K562 (cell line): ENCODE data around the gene PAX2. TPM values are rescaled to one million over a fixed set of nuclear protein-coding genes. Genes with fewer than 3 reads are reported as not detected.

Experiments
- ATAC-seq: fragments of 200-7000 bp; cut with Tn5 transposase; 3 replicates; pipeline ENCODE4 v1.9.1; 2020; ENCODE audit warnings: moderate library complexity
- BruUV-seq: library from RNA; stranded (reverse); fragments of 400-500 nt; replicated peaks from 2 replicates; lab custom pipeline; 2021; lab: Mats Ljungman, UMichigan
- CTCF ChIA-PET: fragments of 300-600 bp; formaldehyde crosslinking; extraction: SDS; loops from one replicate; lab custom pipeline; 2021; ENCODE audit warnings: low intra/inter-chr PET ratio; lab: Yijun Ruan, JAX
- POLR2A ChIA-PET: fragments of 300-600, 350-650 bp; sonication (Branson Sonifier 250); formaldehyde crosslinking; extraction: SDS; loops from one replicate; lab custom pipeline; 2021; ENCODE audit warnings: antibody characterized with exemption, inconsistent platforms; lab: Yijun Ruan, JAX
- DNase-seq, 4 experiments: peaks; one replicate each; pipeline versions ENCODE4 v3.0.0 to v3.0.0-alpha.2; 2011 to 2018; ENCODE audit warnings: low spot score in 3 of 4, mixed read lengths in 3 of 4; ENCODE audit errors: extremely low read depth in 1 of 4
- FAIRE-seq: peaks from 2 replicates; lab custom pipeline; 2011; peaks lifted over from hg19 to GRCh38; lab: Jason Lieb, UNC
- H2AFZ ChIP-seq: 2 replicates; pipeline ENCODE4 v1.6.0; 2011; ENCODE audit warnings: low read depth, low read length, control low read depth, inconsistent platforms
- H3K27ac ChIP-seq: fragments of 200-600 bp; 3 replicates; pipeline ENCODE4 v1.8.0; 2011; ENCODE audit warnings: low read depth, mild to moderate bottlenecking, control low read depth, inconsistent platforms, low read length, moderate library complexity, mixed read lengths; ENCODE audit errors: extremely low read depth
- H3K27me3 ChIP-seq, 2 experiments: fragments of 300-600 bp in 1 of 2; 2 replicates in 1 of 2; 3 replicates in 1 of 2; pipeline versions ENCODE4 v1.6.0 to v1.8.0; 2011; ENCODE audit warnings: inconsistent platforms in 2 of 2, low read length in 2 of 2, mild to moderate bottlenecking in 1 of 2, mixed read lengths in 1 of 2, moderate library complexity in 1 of 2; ENCODE audit not compliant: control insufficient read depth in 2 of 2, insufficient read depth in 2 of 2
- H3K36me3 ChIP-seq: fragments of 300-600 bp; 3 replicates; pipeline ENCODE4 v1.8.0; 2011; ENCODE audit warnings: mild to moderate bottlenecking, low read length, inconsistent platforms; ENCODE audit not compliant: control insufficient read depth, insufficient read depth
- H3K4me1 ChIP-seq, 2 experiments: fragments of 200-600 bp in 1 of 2; replicated peaks in 1 of 2; 2 replicates in 1 of 2; 3 replicates in 1 of 2; pipeline versions ENCODE4 v1.5.1 to v1.8.0; 2011; ENCODE audit warnings: inconsistent platforms in 2 of 2, low read length in 2 of 2, mild to moderate bottlenecking in 1 of 2, mixed read lengths in 1 of 2, moderate library complexity in 1 of 2; ENCODE audit not compliant: control insufficient read depth in 2 of 2, insufficient read depth in 2 of 2
- H3K4me2 ChIP-seq: 2 replicates; pipeline ENCODE4 v1.6.1; 2011; ENCODE audit warnings: low read length, control low read depth, inconsistent platforms, mixed read lengths; ENCODE audit not compliant: insufficient read depth
- H3K4me3 ChIP-seq: fragments of 200-600 bp; sonication (generic), shearing (Covaris generic); 2 replicates; pipeline ENCODE4 v1.5.1; 2016; ENCODE audit warnings: control low read depth, inconsistent platforms
- H3K79me2 ChIP-seq: fragments of 200-600 bp; 3 replicates; pipeline ENCODE4 v1.8.0; 2011; ENCODE audit warnings: low read length, inconsistent platforms; ENCODE audit not compliant: control insufficient read depth, insufficient read depth
- H3K9ac ChIP-seq, 2 experiments: 2 replicates each; pipeline versions ENCODE4 v1.6.0 to v1.6.1; 2011; ENCODE audit warnings: low read depth in 2 of 2, low read length in 2 of 2, control low read depth in 1 of 2, inconsistent platforms in 1 of 2, mild to moderate bottlenecking in 1 of 2, mixed read lengths in 1 of 2; ENCODE audit not compliant: insufficient read depth in 1 of 2
- H3K9me1 ChIP-seq: one replicate; pipeline ENCODE4 v1.6.0; 2011; ENCODE audit warnings: inconsistent platforms, mild to moderate bottlenecking, low read length, moderate library complexity; ENCODE audit not compliant: control insufficient read depth, insufficient read depth
- H3K9me3 ChIP-seq: replicated peaks from 2 replicates; pipeline ENCODE4 v1.5.1; 2011; ENCODE audit warnings: low read depth, low read length, inconsistent platforms; ENCODE audit not compliant: control insufficient read depth, insufficient read depth
- H4K20me1 ChIP-seq: replicated peaks from 2 replicates; pipeline ENCODE4 v1.6.1; 2011; ENCODE audit warnings: low read length, inconsistent platforms, mixed read lengths; ENCODE audit not compliant: control insufficient read depth, insufficient read depth
- ASH1L ChIP-seq: fragments of 450-650 bp; IDR thresholded peaks from 2 replicates; pipeline ENCODE4 v1.6.1; 2018; ENCODE audit warnings: borderline replicate concordance, mild to moderate bottlenecking, low read depth; ENCODE audit not compliant: partially characterized antibody
- C11orf30 ChIP-seq: fragments of 450-650 bp; IDR thresholded peaks from 2 replicates; pipeline ENCODE4 v1.6.1; 2016; ENCODE audit warnings: low read depth, mild to moderate bottlenecking
- E2F3 ChIP-seq: fragments of 250-450 bp; sonication (Bioruptor Pico); IDR thresholded peaks from 2 replicates; pipeline ENCODE4 v1.4.0; 2020; ENCODE audit warnings: mild to moderate bottlenecking
- ETV5 ChIP-seq: sonication (generic); formaldehyde crosslinking; IDR thresholded peaks from 2 replicates; pipeline ENCODE4 v1.4.0; 2020; ENCODE audit warnings: low read depth, mild to moderate bottlenecking, missing genetic modification reagents
- NELFE ChIP-seq: IDR thresholded peaks from 2 replicates; pipeline ENCODE4 v1.6.1; 2011; ENCODE audit warnings: mild to moderate bottlenecking; ENCODE audit not compliant: insufficient read depth, insufficient read length
- PML ChIP-seq: IDR thresholded peaks from 2 replicates; pipeline ENCODE4 v1.6.1; 2012; ENCODE audit warnings: low read length, inconsistent platforms
- PPARD ChIP-seq: fragments of 250-450 bp; sonication (Bioruptor Pico); IDR thresholded peaks from 2 replicates; pipeline ENCODE4 v1.8.0; 2022; ENCODE audit warnings: inconsistent platforms, mild to moderate bottlenecking, moderate library complexity
- SIX5 ChIP-seq, 2 experiments: IDR thresholded peaks; 2 replicates each; pipeline ENCODE4 v1.6.1; 2011; ENCODE audit warnings: low read length in 2 of 2, borderline replicate concordance in 1 of 2, low read depth in 1 of 2, mild to moderate bottlenecking in 1 of 2, moderate library complexity in 1 of 2; ENCODE audit not compliant: insufficient read depth in 1 of 2
- SRF ChIP-seq, 2 experiments: fragments of 250-450, 450-650 bp in 1 of 2; sonication (Bioruptor Pico) in 1 of 2; sonication (generic) in 1 of 2; formaldehyde crosslinking; IDR thresholded peaks; 2 replicates each; pipeline versions ENCODE4 v1.5.0 to v1.5.1; 2020 to 2022; ENCODE audit warnings: mild to moderate bottlenecking in 1 of 2, missing genetic modification reagents in 1 of 2
- THAP12 ChIP-seq: fragments of 250-450 bp; sonication (Bioruptor Pico); IDR thresholded peaks from 2 replicates; pipeline ENCODE4 v1.9.0; 2021; ENCODE audit warnings: mild to moderate bottlenecking, inconsistent platforms
- ZNF583 ChIP-seq: fragments of 250-450 bp; sonication (Bioruptor Pico); IDR thresholded peaks from 2 replicates; pipeline ENCODE4 v1.4.0; 2020
- ZNF655 ChIP-seq: fragments of 250-450 bp; sonication (Bioruptor Pico); IDR thresholded peaks from 2 replicates; pipeline ENCODE4 v1.5.0; 2021
- ZNF77 ChIP-seq: fragments of 250-450 bp; sonication (Bioruptor Pico); IDR thresholded peaks from 2 replicates; pipeline ENCODE4 v1.5.0; 2020
- WGBS: fragments of 100-300 bp; shearing (Covaris generic); methylation state at CpG from one replicate; pipeline ENCODE4 v1.1.6; 2016; ENCODE audit warnings: low coverage, mixed read lengths; ENCODE audit not compliant: insufficient coverage; ENCODE audit errors: missing lambda C conversion rate; 5-methylcytosine and 5-hydroxymethylcytosine counted together
- in situ Hi-C: fragments of 300-500 bp; cut with MboI; formaldehyde crosslinking; loops from 4 replicates; pipeline ENCODE4 v1.15.0; 2018; ENCODE audit warnings: inconsistent platforms, mixed read lengths
- intact Hi-C: fragments of 100-400 bp; cut with micrococcal nuclease; formaldehyde crosslinking; loops from 2 replicates; pipeline ENCODE4 v1.14.2; 2022
- polyA plus RNA-seq, 8 experiments: library from polyadenylated mRNA; depleted of rRNA in 4 of 8; stranded (reverse) in 5 of 8; unstranded in 3 of 8; fragments of >200 nt; fragmentation: Nextera tagmentation in 2 of 8; fragmentation: Illumina TruSeq in 1 of 8; extraction: Ambion mirVana in 2 of 8; extraction: Trizol in 1 of 8; gene quantifications; 2 replicates each; pipeline versions ENCODE4 v1.2.1 to v1.2.3, GENCODE V29; 2011 to 2014; ENCODE audit warnings: inconsistent platforms in 1 of 8, missing spikeins in 1 of 8
- total RNA-seq, 7 experiments: library from RNA; depleted of rRNA in 6 of 7; stranded (reverse); fragments of >200 nt in 6 of 7; fragmentation: Illumina TruSeq in 2 of 7; extraction: Trizol in 2 of 7; gene quantifications; 2 replicates each; pipeline versions ENCODE4 v1.2.1 to v1.2.3, GENCODE V29; 2011 to 2021; ENCODE audit warnings: low replicate concordance in 1 of 7
- TF ChIP-seq, protein P1 (sequence below): fragments of 150-350 bp; IDR thresholded peaks from 2 replicates; pipeline ENCODE4 v1.6.1; 2014; ENCODE audit warnings: low read depth, mild to moderate bottlenecking, low read length, borderline replicate concordance

The PAX2 gene
- total and polyA plus RNA-seq, 9 of the 15 experiments (the other 6 are each of a cell fraction or from before 2014, with no cell fraction given) = not detected

DNA sequence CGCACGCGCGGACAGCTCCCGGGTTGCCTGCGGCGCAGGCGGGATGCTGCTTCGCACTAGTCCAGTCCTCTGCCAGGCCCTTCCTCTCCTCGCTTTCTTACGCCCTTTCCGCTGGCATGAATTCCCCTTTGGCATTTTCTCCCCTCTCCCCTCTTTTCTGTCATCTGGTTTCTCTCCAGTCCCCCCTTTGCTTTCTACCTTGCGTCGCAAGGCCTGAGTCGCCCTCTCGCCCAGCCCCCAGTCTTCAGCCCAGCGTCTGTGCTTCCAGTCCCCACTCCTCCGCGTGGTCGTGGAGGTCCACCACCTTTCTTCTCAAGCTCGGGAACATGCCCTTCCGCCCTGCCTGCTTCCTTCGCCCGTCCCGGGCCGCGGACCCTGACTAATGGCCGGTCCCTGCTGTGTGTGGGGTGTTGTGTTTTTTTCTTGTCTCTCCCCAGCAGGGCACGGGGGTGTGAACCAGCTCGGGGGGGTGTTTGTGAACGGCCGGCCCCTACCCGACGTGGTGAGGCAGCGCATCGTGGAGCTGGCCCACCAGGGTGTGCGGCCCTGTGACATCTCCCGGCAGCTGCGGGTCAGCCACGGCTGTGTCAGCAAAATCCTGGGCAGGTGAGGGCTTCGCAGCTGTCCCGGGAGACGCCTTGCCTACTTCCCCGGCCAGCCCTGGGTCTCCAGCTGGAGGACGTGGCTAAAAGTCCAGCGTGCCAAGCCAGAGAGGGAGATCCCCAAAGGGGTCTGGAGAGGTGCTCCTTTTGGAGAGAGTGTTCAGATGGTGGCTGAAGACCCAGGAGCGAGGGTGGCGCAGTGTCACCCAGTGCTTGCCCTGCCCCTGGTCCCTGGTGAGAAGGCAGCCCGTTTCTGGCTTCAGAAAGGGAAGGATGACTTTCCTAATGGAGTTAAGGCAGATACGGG is 4.2 kb downstream of the PAX2 start:
- FAIRE-seq (no peak), ATAC-seq (no peak), DNase-seq (no peak)
- no peaks in the 10 kb centered on the region; the same call in 1 of the 2 replicates for H4K20me1 ChIP-seq
- in situ Hi-C loops = no loop called here
- peaks cover 28 to 57% of the 10 kb centered on the region in 2 experiments; a peak in 4 of 5 replicates for H3K27me3 ChIP-seq
- intact Hi-C loops = no loop called here
- H3K9me1 ChIP-seq = no peaks in the 10 kb centered on the region
- H3K4me1 ChIP-seq = peaks cover 0 to 16% of the 10 kb centered on the region in 2 experiments; a peak in 2 of 5 replicates
- no peaks in the 10 kb centered on the region for H3K79me2 ChIP-seq
- BruUV-seq = no TSS peak
- no peak overlapping the region for H3K4me3 ChIP-seq
- H3K27ac ChIP-seq = no peak overlapping the region
- CTCF ChIA-PET = interaction anchor here (0.6 kb wide), 1 partner anchor 214 kb away, joined by 4 read pairs; the partner anchor contains the start of gene HIF1AN
- no peak overlapping the region for H2AFZ ChIP-seq
- no peak overlapping the region for H3K9ac ChIP-seq
- H3K4me2 ChIP-seq = no peak overlapping the region
- WGBS = 11% methylated on average over 35 of the region's 50 CpGs
- POLR2A ChIA-PET = no interaction called here
- no peaks in the 10 kb centered on the region for H3K9me3 ChIP-seq
- H3K36me3 ChIP-seq = no peaks in the 10 kb centered on the region
- no peak for TF ChIP-seq C11orf30
- TF ChIP-seq ZNF655 (CRISPR knock-in tag) = no peak
- TF ChIP-seq ZNF583 (CRISPR knock-in tag) = no peak
- TF ChIP-seq E2F3 (CRISPR knock-in tag) = no peak
- TF ChIP-seq THAP12 = no peak
- TF ChIP-seq, protein P1, sequence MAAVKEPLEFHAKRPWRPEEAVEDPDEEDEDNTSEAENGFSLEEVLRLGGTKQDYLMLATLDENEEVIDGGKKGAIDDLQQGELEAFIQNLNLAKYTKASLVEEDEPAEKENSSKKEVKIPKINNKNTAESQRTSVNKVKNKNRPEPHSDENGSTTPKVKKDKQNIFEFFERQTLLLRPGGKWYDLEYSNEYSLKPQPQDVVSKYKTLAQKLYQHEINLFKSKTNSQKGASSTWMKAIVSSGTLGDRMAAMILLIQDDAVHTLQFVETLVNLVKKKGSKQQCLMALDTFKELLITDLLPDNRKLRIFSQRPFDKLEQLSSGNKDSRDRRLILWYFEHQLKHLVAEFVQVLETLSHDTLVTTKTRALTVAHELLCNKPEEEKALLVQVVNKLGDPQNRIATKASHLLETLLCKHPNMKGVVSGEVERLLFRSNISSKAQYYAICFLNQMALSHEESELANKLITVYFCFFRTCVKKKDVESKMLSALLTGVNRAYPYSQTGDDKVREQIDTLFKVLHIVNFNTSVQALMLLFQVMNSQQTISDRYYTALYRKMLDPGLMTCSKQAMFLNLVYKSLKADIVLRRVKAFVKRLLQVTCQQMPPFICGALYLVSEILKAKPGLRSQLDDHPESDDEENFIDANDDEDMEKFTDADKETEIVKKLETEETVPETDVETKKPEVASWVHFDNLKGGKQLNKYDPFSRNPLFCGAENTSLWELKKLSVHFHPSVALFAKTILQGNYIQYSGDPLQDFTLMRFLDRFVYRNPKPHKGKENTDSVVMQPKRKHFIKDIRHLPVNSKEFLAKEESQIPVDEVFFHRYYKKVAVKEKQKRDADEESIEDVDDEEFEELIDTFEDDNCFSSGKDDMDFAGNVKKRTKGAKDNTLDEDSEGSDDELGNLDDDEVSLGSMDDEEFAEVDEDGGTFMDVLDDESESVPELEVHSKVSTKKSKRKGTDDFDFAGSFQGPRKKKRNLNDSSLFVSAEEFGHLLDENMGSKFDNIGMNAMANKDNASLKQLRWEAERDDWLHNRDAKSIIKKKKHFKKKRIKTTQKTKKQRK = no peak
- no peak for TF ChIP-seq SIX5 (IDR thresholded peaks at IDR 0.05; ENCODE audit: borderline replicate concordance in 1 of 2, insufficient read depth in 1 of 2, low read depth in 1 of 2, low read length in 2 of 2)
- no peak for TF ChIP-seq PML
- TF ChIP-seq PPARD (CRISPR knock-in tag) = no peak
- no peak for TF ChIP-seq ETV5 (CRISPR knock-in tag)
- no peak for TF ChIP-seq ASH1L
- no peak for TF ChIP-seq ZNF77
- no peak for TF ChIP-seq NELFE
- TF ChIP-seq SRF (CRISPR knock-in tag; IDR thresholded peaks at IDR 0.05) = no peak
